GM12878 (cell line): ENCODE data around the gene HMHB1. TPM values are rescaled to one million over a fixed set of nuclear protein-coding genes. Genes with fewer than 3 reads are reported as not detected.

Experiments
- ATAC-seq: fragments of 200-7000 bp; cut with Tn5 transposase; 3 replicates; pipeline ENCODE4 v1.9.1; 2020; ENCODE audit warnings: mild to moderate bottlenecking, moderate library complexity
- BruUV-seq: library from RNA; stranded (reverse); fragments of 400-500 nt; replicated peaks from 2 replicates; lab custom pipeline; 2021; lab: Mats Ljungman, UMichigan
- CTCF ChIA-PET: fragments of 300-600 bp; sonication (Branson Sonifier 250); formaldehyde crosslinking; extraction: SDS; loops from one replicate; lab custom pipeline; 2021; ENCODE audit warnings: inconsistent platforms; lab: Yijun Ruan, JAX
- POLR2A ChIA-PET: fragments of 350-600 bp; formaldehyde crosslinking; extraction: SDS; loops from one replicate; lab custom pipeline; 2021; ENCODE audit warnings: inconsistent platforms; lab: Charles Lee
- RAD21 ChIA-PET: fragments of 300-600 bp; sonication (Branson Sonifier 250); formaldehyde crosslinking; loops from one replicate; lab custom pipeline; 2023; ENCODE audit warnings: antibody characterized with exemption; ENCODE audit not compliant: unreplicated experiment; lab: Charles Lee
- SMC1A ChIA-PET: fragments of 300-600 bp; sonication (Branson Sonifier 250); formaldehyde crosslinking; loops from one replicate; lab custom pipeline; 2023; ENCODE audit not compliant: unreplicated experiment, uncharacterized antibody; lab: Charles Lee
- DNase-seq: peaks from one replicate; pipeline ENCODE4 v3.0.0-alpha.2; 2011; ENCODE audit warnings: low read depth, low spot score
- FAIRE-seq: peaks from 3 replicates; lab custom pipeline; 2011; peaks lifted over from hg19 to GRCh38; lab: Jason Lieb, UNC
- H2AFZ ChIP-seq: 2 replicates; pipeline ENCODE4 v1.6.0; 2011; ENCODE audit warnings: low read depth, low read length, control low read depth; ENCODE audit not compliant: control insufficient read depth
- H3K27ac ChIP-seq: 2 replicates; pipeline ENCODE4 v1.5.1; 2011; ENCODE audit warnings: control low read depth; ENCODE audit not compliant: control insufficient read depth, insufficient read depth
- H3K27me3 ChIP-seq, 2 experiments: replicated peaks in 1 of 2; 2 replicates each; pipeline versions ENCODE4 v1.6.0 to v1.6.1; 2011; ENCODE audit warnings: low read length in 1 of 2; ENCODE audit not compliant: control insufficient read depth in 2 of 2, insufficient read depth in 2 of 2
- H3K36me3 ChIP-seq, 2 experiments: 2 replicates each; pipeline ENCODE4 v1.5.1; 2011; ENCODE audit warnings: low read length in 1 of 2; ENCODE audit not compliant: control insufficient read depth in 2 of 2, insufficient read depth in 2 of 2
- H3K4me1 ChIP-seq: 2 replicates; pipeline ENCODE4 v1.6.1; 2011; ENCODE audit warnings: mild to moderate bottlenecking, low read length, moderate library complexity, mixed read lengths; ENCODE audit not compliant: control insufficient read depth, insufficient read depth
- H3K4me2 ChIP-seq: 2 replicates; pipeline ENCODE4 v1.6.0; 2011; ENCODE audit warnings: control low read depth; ENCODE audit not compliant: control insufficient read depth, insufficient read depth
- H3K4me3 ChIP-seq: fragments of 200-600 bp; sonication (generic); 2 replicates; pipeline ENCODE4 v1.5.1; 2016
- H3K79me2 ChIP-seq: 2 replicates; pipeline ENCODE4 v1.6.0; 2011; ENCODE audit warnings: low read length; ENCODE audit not compliant: control insufficient read depth, insufficient read depth
- H3K9ac ChIP-seq: 2 replicates; pipeline ENCODE4 v1.8.0; 2011; ENCODE audit warnings: low read length, control low read depth, mixed read lengths; ENCODE audit not compliant: control insufficient read depth, insufficient read depth
- H3K9me3 ChIP-seq: replicated peaks from 3 replicates; pipeline ENCODE4 v1.5.1; 2011; ENCODE audit warnings: mild to moderate bottlenecking, low read length; ENCODE audit not compliant: control insufficient read depth, insufficient read depth
- H4K20me1 ChIP-seq: 2 replicates; pipeline ENCODE4 v1.6.0; 2011; ENCODE audit not compliant: control insufficient read depth, insufficient read depth
- BHLHE40 ChIP-seq, 2 experiments: fragments of 450-650 bp in 1 of 2; IDR thresholded peaks; 2 replicates each; pipeline ENCODE4 v1.6.1; 2011 to 2017; ENCODE audit warnings: low read depth in 2 of 2, borderline replicate concordance in 1 of 2, improper control_type of control experiment in 1 of 2, low read length in 1 of 2, mild to moderate bottlenecking in 1 of 2
- HCFC1 ChIP-seq: fragments of 150-350 bp; IDR thresholded peaks from 2 replicates; pipeline ENCODE4 v1.6.1; 2014; ENCODE audit warnings: low read length
- IKZF1 ChIP-seq: fragments of 450-650 bp; conservative IDR thresholded peaks from 2 replicates; pipeline ENCODE4 v1.6.1; 2017; ENCODE audit warnings: antibody characterized with exemption, mild to moderate bottlenecking
- IRF4 ChIP-seq: IDR thresholded peaks from 2 replicates; pipeline ENCODE4 v1.6.1; 2011; ENCODE audit warnings: low read depth, low read length
- KAT2A ChIP-seq: conservative IDR thresholded peaks from 2 replicates; pipeline ENCODE4 v1.6.1; 2011; ENCODE audit warnings: low read depth, low read length; ENCODE audit not compliant: control insufficient read depth
- MTA2 ChIP-seq: fragments of 450-650 bp; IDR thresholded peaks from 2 replicates; pipeline ENCODE4 v1.6.1; 2016; ENCODE audit warnings: low read depth, mild to moderate bottlenecking, moderate library complexity
- WGBS: methylation state at CpG from one replicate; pipeline ENCODE4 v1.1.6; 2016; ENCODE audit warnings: low lambda C conversion rate; ENCODE audit not compliant: insufficient replicate concordance, insufficient coverage; ENCODE audit errors: missing lambda C conversion rate; 5-methylcytosine and 5-hydroxymethylcytosine counted together
- in situ Hi-C: fragments of 300-500 bp; cut with MboI; formaldehyde crosslinking; loops from 9 replicates; pipeline ENCODE4 v1.14.3; 2018; ENCODE audit warnings: mixed read lengths
- intact Hi-C: fragments of 100-400 bp; cut with micrococcal nuclease; formaldehyde crosslinking; loops from one replicate; pipeline ENCODE4 v1.14.2; 2022; ENCODE audit not compliant: unreplicated experiment
- polyA plus RNA-seq, 11 experiments: library from polyadenylated mRNA; depleted of rRNA in 4 of 11; unstranded in 6 of 11; stranded (reverse) in 5 of 11; fragments of >200 nt; fragmentation: Nextera tagmentation in 4 of 11; fragmentation: Illumina TruSeq in 1 of 11; extraction: Ambion mirVana in 4 of 11; extraction: Trizol in 1 of 11; gene quantifications; 1 replicate in 1 of 11; 2 replicates in 10 of 11; pipeline versions ENCODE4 v1.2.1 to v1.2.3, GENCODE V29; 2011 to 2016; ENCODE audit warnings: inconsistent platforms in 2 of 11, missing spikeins in 2 of 11, low read depth in 1 of 11
- total RNA-seq, 4 experiments: library from RNA; depleted of rRNA in 3 of 4; stranded (reverse); fragments of >200 nt in 3 of 4; fragmentation: Illumina TruSeq in 1 of 4; extraction: Trizol in 1 of 4; gene quantifications; 2 replicates each; pipeline versions ENCODE4 v1.2.1 to v1.2.3, GENCODE V29; 2013 to 2021
- TF ChIP-seq, protein P1 (sequence below): fragments of 450-650 bp; IDR thresholded peaks from 2 replicates; pipeline ENCODE4 v1.6.1; 2018; ENCODE audit warnings: borderline replicate concordance, mild to moderate bottlenecking; ENCODE audit not compliant: partially characterized antibody

Gene HMHB1
- total and polyA plus RNA-seq, 10 of the 15 experiments (the other 5 are each of a cell fraction or from before 2014, with no cell fraction given) = 0.45 to 20.3 (median 4.6) TPM

DNA sequence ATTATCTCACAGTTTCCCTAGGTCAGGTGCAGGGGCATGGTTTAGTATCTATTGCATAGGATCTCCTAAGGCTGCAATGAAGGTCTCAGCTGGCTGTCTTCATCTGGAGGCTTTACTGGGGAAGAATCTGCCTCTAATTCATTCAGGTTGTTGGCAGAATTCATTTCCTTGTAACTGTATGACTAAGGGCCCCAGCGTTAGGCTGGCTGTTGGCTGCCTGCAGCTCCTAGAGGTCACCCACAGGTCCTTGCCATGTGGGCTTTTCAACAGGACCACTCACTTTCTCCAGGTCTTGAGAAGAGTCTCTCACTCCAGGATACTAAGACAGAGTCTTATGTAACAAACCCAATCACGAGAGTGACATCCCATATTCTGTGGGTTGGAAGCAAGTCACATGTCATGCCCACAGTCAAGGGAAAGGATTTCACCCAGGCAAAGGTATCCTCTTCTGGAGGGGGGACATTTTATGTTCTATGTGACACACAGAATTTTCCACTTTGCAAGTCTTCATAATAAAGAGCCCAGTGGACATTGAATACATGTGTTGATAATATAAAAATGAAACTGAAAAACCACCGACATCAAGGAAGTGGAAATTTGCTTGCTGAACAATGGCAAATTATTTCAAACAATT lies 38.2 kb downstream of the HMHB1 start:
- no peak for DNase-seq
- peak; percentile 91 for ATAC-seq
- no TSS peak for BruUV-seq
- no peaks in the 10 kb centered on the region for H4K20me1 ChIP-seq
- SMC1A ChIA-PET = interaction anchor here (0.9 to 1.5 kb wide), 3 partner anchors 14 to 112 kb away, joined by 3 to 5 read pairs (median 4); no protein-coding TSS in a partner anchor
- CTCF ChIA-PET = no interaction called here
- H3K27me3 ChIP-seq = no peaks in the 10 kb centered on the region
- intact Hi-C loops = no loop called here
- H3K9ac ChIP-seq = no peak overlapping the region
- POLR2A ChIA-PET = no interaction called here
- RAD21 ChIA-PET = interaction anchor here (0.6 to 1.2 kb wide), 3 partner anchors 21 to 24 kb away, joined by 3 read pairs; no protein-coding TSS in a partner anchor
- no peaks in the 10 kb centered on the region for H3K36me3 ChIP-seq
- WGBS = 31% methylated on average over 3 of the region's 3 CpGs
- H3K79me2 ChIP-seq = no peaks in the 10 kb centered on the region
- 0 out of 2 replicates have a peak overlapping the region, but pooled peaks have one; percentile 1 for H3K4me2 ChIP-seq
- TF ChIP-seq KAT2A (no peak), IKZF1 (0 out of 2 replicates have a peak, but pooled peaks have one; percentile 15), IRF4 (0 out of 2 replicates have a peak, but pooled peaks have one; percentile 11), MTA2 (0 out of 2 replicates have a peak, but pooled peaks have one; percentile 13), BHLHE40 (IDR thresholded peaks at IDR 0.05; ENCODE audit: borderline replicate concordance in 1 of 2, low read depth in 2 of 2, low read length in 1 of 2) (peak in 1 of 2 experiments; percentile 5; a peak in 1 of 4 replicates), HCFC1 (no peak)
- TF ChIP-seq, protein P1, sequence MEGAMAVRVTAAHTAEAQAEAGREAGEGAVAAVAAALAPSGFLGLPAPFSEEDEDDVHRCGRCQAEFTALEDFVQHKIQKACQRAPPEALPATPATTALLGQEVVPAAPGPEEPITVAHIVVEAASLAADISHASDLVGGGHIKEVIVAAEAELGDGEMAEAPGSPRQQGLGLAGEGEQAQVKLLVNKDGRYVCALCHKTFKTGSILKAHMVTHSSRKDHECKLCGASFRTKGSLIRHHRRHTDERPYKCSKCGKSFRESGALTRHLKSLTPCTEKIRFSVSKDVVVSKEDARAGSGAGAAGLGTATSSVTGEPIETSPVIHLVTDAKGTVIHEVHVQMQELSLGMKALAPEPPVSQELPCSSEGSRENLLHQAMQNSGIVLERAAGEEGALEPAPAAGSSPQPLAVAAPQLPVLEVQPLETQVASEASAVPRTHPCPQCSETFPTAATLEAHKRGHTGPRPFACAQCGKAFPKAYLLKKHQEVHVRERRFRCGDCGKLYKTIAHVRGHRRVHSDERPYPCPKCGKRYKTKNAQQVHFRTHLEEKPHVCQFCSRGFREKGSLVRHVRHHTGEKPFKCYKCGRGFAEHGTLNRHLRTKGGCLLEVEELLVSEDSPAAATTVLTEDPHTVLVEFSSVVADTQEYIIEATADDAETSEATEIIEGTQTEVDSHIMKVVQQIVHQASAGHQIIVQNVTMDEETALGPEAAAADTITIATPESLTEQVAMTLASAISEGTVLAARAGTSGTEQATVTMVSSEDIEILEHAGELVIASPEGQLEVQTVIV = no peak
- H3K4me1 ChIP-seq = no peaks in the 10 kb centered on the region
- in situ Hi-C loops = no loop called here
- H3K9me3 ChIP-seq = no peaks in the 10 kb centered on the region; the same call in 2 of the 3 replicates
- H3K27ac ChIP-seq = no peak overlapping the region
- no peak overlapping the region for H3K4me3 ChIP-seq
- peak overlapping the region; percentile 27 for H2AFZ ChIP-seq
- peak; percentile 61 for FAIRE-seq
